HG02588 (cell line): ENCODE data around the gene EVI2B.
"Not testable (repeated sequence)": the region's sequence is repeated elsewhere in the genome, so short reads cannot be mapped to it uniquely, and the experiment has no call there.

ENCODE experiments used
- ATAC-seq: cut with Tn5 transposase; IDR thresholded peaks from one replicate; pipeline ENCODE4 v1.9.1; 2021; ENCODE audit warnings: mild to moderate bottlenecking, moderate library complexity; ENCODE audit not compliant: unreplicated experiment

The EVI2B gene

DNA sequence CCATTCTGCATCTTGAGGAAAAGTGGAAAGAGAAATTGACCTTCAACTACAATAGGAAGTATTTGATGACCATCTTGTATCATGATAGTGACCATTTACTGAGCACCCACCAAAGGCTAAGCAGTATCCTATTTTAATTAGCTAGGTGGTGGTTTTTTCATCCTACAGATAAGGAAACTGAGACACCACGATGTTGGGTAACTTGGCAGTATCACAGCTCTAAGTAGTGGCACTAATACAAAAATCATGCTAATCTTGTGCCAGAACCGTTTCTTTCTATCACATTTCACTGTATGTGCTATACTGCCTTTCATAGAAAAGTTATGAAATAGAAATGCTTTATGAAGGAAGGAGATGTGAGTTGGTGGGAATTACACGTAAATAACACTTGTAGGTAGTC is 2.3 kb downstream of the EVI2B start:
- no peak for ATAC-seq

- no peak for ATAC-seq
These were observed 3.0 kb downstream of the EVI2B start for GRCh38 chr17:31310886-31311285.

GRCh38 chr17:31310260-31310659 is 3.6 kb downstream of the EVI2B start:
- ATAC-seq, result no peak

DNA sequence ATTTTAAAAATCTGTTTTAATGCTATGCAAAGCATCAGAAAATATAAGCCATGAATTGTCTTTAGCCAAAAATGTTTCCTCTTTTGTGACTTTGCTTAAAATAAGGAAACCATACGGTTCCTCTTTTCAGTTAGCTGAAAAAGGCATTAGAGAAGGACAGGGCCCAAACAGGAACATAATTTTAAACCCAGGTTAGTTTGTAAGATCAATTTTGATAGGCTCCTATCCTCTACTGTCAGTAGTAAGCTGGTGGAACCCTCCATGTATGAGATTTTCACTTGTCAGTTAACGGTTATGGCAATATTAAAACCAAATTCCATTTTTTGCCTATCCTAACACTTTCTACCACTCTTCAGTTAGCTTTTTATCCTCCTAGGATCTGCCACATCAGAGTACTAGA is 4.3 kb downstream of the EVI2B start:
- ATAC-seq, result no peak

- ATAC-seq, result no peak
These were observed 5.2 kb downstream of the EVI2B start for GRCh38 chr17:31308372-31309334.

DNA sequence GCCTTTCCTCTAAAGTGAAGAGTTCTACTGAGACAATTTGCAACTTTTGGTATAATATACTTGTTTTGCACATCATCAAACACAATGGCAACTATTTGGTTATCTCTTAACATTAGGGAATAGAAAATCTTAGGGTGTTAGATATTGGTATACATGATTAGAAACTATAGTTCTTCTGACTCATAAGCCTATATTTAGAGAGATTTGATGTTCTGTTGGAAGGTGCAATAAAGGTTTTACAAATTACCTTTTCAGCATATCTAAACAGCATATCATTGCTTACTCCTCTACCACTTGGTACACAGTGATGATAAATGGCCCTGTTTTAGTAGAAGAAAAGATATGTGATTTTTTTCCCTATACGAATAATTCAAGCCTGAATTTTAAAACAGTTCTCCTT is 6.2 kb downstream of the EVI2B start:
- no peak for ATAC-seq

DNA sequence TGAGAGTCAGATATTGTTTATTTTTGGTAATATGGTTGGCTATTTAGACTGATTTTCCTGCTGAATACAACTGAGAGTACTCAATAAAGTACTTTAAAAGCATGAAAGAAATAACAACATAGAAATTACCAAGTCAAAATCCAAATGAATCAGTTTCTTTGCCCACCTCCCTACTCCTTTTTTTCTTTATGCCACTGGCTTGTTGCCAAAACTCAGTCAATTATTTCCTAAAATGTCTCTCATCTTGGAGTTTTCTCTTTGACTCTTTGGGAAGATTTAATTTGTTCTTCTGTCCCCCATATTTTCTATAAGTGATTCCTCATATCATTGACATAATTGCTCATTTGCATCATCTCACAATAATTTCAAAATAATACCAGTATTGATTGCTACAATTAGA is 14.2 kb downstream of the EVI2B start:
- no peak for ATAC-seq

DNA sequence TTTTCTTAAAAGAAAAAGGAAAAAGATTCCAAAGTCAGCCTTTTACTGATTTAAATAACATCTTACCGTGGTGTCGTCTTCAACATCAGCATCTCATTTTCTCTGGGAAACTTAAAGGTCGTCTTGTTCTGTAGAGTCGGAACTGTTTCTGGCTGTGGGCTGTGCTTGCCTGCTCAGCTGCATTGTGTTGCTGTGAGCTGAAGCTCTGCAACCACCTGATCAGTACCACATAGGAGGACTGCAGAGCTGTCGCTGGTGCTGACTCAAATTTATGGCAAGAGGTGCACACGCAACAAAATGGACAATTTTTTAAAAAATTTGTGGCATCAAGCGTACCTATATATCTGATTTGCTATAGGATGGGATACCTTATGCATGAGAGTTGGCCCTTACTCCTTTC is 16.8 kb downstream of the EVI2B start, which contains the start of gene OMG:
Gene OMG, minus strand, starts transcription at position 150 of the 400 bp plus-strand sequence. CDS start 908 bp downstream, outside the sequence.
- no peak for ATAC-seq

DNA sequence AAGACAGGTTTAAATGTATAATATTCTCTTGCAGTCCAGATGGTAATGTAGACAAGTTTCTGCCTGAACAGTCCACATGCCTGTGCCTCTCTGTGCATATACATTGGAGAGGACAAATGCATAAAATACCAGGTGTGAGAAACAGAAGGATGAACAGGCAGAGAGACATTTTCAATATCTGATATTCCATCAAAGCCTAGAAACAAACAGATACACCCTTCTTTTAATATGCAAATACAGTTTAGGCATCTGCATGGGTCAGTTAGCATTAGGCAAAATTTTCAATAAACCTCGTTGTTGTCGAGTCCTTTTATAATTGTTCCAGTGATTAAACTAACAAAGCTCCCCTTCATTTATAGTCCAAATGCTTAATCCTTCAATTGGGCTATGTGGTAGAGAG is 17.7 kb downstream of the EVI2B start:
- ATAC-seq, result no peak

DNA sequence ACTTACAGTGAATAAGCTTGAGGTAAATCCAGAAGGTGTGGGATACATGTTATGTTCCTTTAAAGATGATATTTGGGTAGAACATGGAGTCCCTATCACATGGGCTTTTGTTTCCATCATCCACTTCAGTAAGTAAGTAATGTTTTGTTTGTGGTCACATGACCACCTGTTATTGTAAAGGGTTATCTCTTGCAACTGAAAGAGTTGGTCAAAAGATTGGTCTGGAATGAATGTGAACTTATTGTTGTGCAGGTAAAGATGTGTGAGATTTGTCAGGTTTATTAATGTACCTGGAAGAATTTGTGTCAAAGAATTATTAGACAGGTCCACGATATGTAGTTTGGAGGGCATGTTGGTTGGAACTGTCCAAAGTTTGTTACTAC is 18.4 kb downstream of the EVI2B start:
- no peak for ATAC-seq

GRCh38 chr17:31294820-31295488 is 18.9 kb downstream of the EVI2B start:
- no peak for ATAC-seq

GRCh38 chr17:31294231-31294630 is 19.6 kb downstream of the EVI2B start:
- ATAC-seq, result no peak

GRCh38 chr17:31293581-31293980 is 20.3 kb downstream of the EVI2B start:
- no peak for ATAC-seq

DNA sequence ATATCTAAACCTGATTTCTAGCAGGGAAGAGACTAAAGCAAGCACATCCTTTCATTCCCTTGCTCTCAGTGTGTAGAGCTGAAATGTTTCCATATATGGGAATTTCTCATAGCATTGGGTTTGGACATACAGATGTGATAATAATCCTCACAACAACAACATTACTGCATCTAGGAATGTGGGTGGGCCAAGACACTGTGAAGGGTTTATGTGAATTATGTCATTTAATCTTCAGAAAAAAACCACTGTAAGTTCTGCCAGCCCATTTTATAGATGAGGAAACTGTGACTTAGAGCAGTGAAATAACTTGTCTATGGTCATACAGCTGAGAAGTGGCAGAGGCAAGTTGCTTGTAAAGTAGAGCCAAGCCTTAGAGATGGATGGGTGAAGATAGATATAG is 22.0 kb downstream of the EVI2B start:
- no peak for ATAC-seq

DNA sequence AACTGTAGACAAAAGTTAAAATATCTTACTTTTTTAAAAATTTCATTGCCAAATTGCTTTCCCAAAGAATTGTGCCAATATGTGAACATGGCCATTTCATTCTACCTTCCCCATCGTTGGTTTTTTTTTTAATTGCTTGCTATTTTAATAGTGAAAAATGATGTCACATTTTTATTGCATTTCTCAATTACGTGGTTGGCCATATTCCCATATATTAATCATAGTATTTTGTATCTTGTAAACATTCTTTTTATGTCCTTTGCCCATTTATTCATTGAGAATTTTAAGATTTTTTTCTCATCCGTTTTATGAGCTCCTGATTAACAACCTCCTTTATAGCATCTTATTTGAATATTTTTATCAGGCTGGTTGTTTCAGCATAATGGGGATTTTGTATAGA is 24.1 kb downstream of the EVI2B start:
- ATAC-seq, result no peak

DNA sequence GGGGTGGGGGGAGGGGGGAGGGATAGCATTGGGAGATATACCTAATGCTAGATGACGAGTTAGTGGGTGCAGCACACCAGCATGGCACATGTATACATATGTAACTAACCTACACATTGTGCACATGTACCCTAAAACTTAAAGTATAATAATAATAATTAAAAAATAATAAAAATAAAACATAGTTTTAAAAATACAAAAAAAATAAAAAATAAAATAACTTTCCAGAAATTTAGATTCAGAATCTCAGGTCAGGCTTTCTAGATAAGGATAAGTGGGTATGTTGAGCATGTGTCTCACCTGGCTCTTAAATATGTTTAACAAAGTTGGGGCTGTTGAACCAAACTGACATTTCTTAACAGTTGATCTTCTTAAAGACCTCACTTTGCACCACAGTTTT is 25.9 kb downstream of the EVI2B start:
- not testable (repeated sequence) for ATAC-seq

DNA sequence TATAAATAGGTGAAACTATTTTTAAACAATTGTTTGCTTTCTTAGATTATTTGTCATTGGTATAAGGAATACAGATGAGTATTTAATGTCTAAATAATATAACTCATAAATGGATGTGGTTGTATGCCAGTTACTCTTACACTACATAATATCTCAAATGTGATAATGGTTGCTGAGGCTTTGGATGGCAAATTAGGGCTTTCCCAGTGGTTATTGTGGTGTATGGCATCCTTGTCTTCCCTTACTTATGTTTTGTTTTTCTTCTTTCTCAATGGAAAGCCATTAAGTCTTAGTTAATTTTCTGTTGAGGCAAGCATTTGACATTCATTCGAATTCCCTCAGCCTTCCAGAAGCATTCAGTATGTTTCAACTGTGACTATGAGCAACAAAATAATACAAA is 27.3 kb downstream of the EVI2B start:
- no peak for ATAC-seq

DNA sequence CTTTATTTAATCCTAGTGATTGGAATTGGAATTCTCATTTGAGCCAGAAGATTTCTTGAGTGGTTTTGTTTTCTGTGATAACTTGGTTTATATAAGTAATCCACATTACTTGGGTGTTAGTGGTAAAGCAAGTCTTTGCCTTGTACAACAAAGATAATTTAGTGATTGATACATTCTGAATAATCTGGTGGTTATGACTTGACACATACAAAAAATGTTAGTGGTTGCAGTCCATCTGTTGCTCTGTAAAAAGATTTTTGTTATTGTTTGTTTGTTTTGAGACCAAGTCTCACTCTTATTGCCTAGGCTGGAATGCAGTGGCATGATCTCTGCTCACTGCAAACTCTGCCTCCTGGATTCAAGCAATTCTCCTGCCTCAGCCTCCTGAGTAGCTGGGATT is 30.0 kb downstream of the EVI2B start:
- no peak for ATAC-seq

- ATAC-seq, result no peak
These were observed 32.8 kb downstream of the EVI2B start for GRCh38 chr17:31281061-31281460.

- no peak for ATAC-seq
These were observed 34.5 kb downstream of the EVI2B start for GRCh38 chr17:31279401-31279800.

- ATAC-seq, result no peak
These were observed 38.7 kb downstream of the EVI2B start for GRCh38 chr17:31275116-31275515.

DNA sequence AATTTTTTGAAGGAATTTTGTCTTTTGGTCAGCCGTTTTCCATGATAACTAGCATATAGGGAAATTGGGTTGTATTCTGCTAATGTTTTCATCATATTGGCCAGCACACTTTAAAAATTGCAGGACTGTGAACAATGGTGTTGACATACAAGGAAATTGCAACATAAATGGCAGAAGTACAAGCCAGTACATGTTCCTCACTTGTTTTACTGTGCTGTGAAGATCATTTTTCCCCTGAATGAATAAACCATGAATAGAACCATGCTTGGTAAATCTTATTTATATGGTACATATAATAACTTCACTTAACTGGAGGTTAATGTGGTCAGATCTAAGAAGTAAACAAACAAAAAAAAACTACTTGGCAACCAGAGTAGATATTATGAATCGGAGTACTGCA is 39.6 kb downstream of the EVI2B start:
- ATAC-seq, result no peak
